KOPT-K1 (cell line): ENCODE data around the gene ITPK1.

Source experiments
- H3K27ac ChIP-seq: fragments of 200-600 bp; sonication (generic); 2 replicates; pipeline ENCODE4 v1.5.1; 2016; ENCODE audit warnings: antibody characterized with exemption, mild to moderate bottlenecking, low read depth, low read length; ENCODE audit not compliant: poor library complexity, severe bottlenecking
- H3K36me3 ChIP-seq: fragments of 200-600 bp; sonication (generic); 2 replicates; pipeline ENCODE4 v1.5.1; 2017; ENCODE audit warnings: antibody characterized with exemption, mild to moderate bottlenecking, low read length, moderate library complexity; ENCODE audit not compliant: insufficient read depth
- H3K9me3 ChIP-seq: fragments of 200-600 bp; sonication (generic); 2 replicates; pipeline ENCODE4 v1.5.1; 2017; ENCODE audit warnings: antibody characterized with exemption, low read length, mild to moderate bottlenecking; ENCODE audit not compliant: insufficient read depth, poor library complexity, severe bottlenecking

The ITPK1 gene

GRCh38 chr14:92922883-92923743, 192.6 kb downstream of the ITPK1 start, which contains the start of gene CHGA:
TSS of gene CHGA (plus strand) at chr14:92923150. CDS start at chr14:92923360, 210 bp downstream.
- Histone ChIP-seq H3K9me3 (no peaks in the 10 kb centered on the region), H3K27ac (no peak within 1 kb of the TSS), H3K36me3 (no peaks in the 10 kb centered on the region)

- H3K9me3 ChIP-seq: no peaks in the 10 kb centered on the region
These were observed 193.5 kb downstream of the ITPK1 start for GRCh38 chr14:92922155-92922735.

GRCh38 chr14:92920001-92920400, 195.7 kb downstream of the ITPK1 start:
- Histone ChIP-seq H3K36me3 (no peaks in the 10 kb centered on the region), H3K27ac (no peak overlapping the region), H3K9me3 (no peaks in the 10 kb centered on the region)

More at GRCh38 chr14:92922155-92922735, 193.5 kb downstream of the ITPK1 start:
- H3K27ac ChIP-seq: no peak overlapping the region
- H3K36me3 ChIP-seq: no peaks in the 10 kb centered on the region

- H3K9me3 ChIP-seq: peaks cover under 1% of the 10 kb centered on the region
- no peaks in the 10 kb centered on the region for H3K36me3 ChIP-seq
- H3K27ac ChIP-seq: no peak overlapping the region
These were observed 197.8 kb downstream of the ITPK1 start for GRCh38 chr14:92917956-92918355.

GRCh38 chr14:92917041-92917940, 198.4 kb downstream of the ITPK1 start:
- Histone ChIP-seq H3K27ac (no peak overlapping the region), H3K36me3 (no peaks in the 10 kb centered on the region), H3K9me3 (peaks cover 8% of the 10 kb centered on the region)

GRCh38 chr14:92916201-92916600, 199.5 kb downstream of the ITPK1 start:
- Histone ChIP-seq H3K27ac (no peak overlapping the region), H3K9me3 (peaks cover 8% of the 10 kb centered on the region), H3K36me3 (no peaks in the 10 kb centered on the region)

GRCh38 chr14:92914087-92914656, 201.6 kb downstream of the ITPK1 start:
- no peaks in the 10 kb centered on the region for H3K36me3 ChIP-seq
- H3K9me3 ChIP-seq: peaks cover 8% of the 10 kb centered on the region
- no peak overlapping the region for H3K27ac ChIP-seq

- peaks cover 1% of the 10 kb centered on the region for H3K9me3 ChIP-seq
- no peak overlapping the region for H3K27ac ChIP-seq
- no peaks in the 10 kb centered on the region for H3K36me3 ChIP-seq
These were observed 208.3 kb downstream of the ITPK1 start for GRCh38 chr14:92907316-92907911.

GRCh38 chr14:92906823-92907222, 208.9 kb downstream of the ITPK1 start:
- Histone ChIP-seq H3K27ac (no peak overlapping the region), H3K9me3 (no peaks in the 10 kb centered on the region), H3K36me3 (no peaks in the 10 kb centered on the region)

- Histone ChIP-seq H3K27ac (no peak overlapping the region), H3K9me3 (no peaks in the 10 kb centered on the region), H3K36me3 (no peaks in the 10 kb centered on the region)
These were observed 209.3 kb downstream of the ITPK1 start for GRCh38 chr14:92906420-92906819.

GRCh38 chr14:92905667-92906066, 210.1 kb downstream of the ITPK1 start:
- Histone ChIP-seq H3K9me3 (no peaks in the 10 kb centered on the region), H3K27ac (no peak overlapping the region), H3K36me3 (no peaks in the 10 kb centered on the region)

- Histone ChIP-seq H3K36me3 (no peaks in the 10 kb centered on the region), H3K9me3 (no peaks in the 10 kb centered on the region)
These were observed 212.4 kb downstream of the ITPK1 start for GRCh38 chr14:92903359-92903758.

GRCh38 chr14:92902726-92903125, 213.0 kb downstream of the ITPK1 start:
- H3K9me3 ChIP-seq: no peaks in the 10 kb centered on the region
- H3K27ac ChIP-seq: no peak overlapping the region
- no peaks in the 10 kb centered on the region for H3K36me3 ChIP-seq

More at GRCh38 chr14:92903359-92903758, 212.4 kb downstream of the ITPK1 start:
- H3K27ac ChIP-seq: no peak overlapping the region

GRCh38 chr14:92902191-92902590, 213.5 kb downstream of the ITPK1 start:
- Histone ChIP-seq H3K27ac (no peak overlapping the region), H3K36me3 (no peaks in the 10 kb centered on the region), H3K9me3 (no peaks in the 10 kb centered on the region)
